Upper lobe of left lung (tissue), 6 donors: ENCODE measurements around the gene CCDC61. TPM values are rescaled to one million over a fixed set of nuclear protein-coding genes. Genes with fewer than 3 reads are reported as not detected.

Experiments
- ATAC-seq, 2 donors: fragments of 200-7000 bp; cut with Tn5 transposase; one replicate each; pipeline ENCODE4 v1.9.1; 2022; ENCODE audit warnings: mild to moderate bottlenecking in 2 of 2, moderate library complexity in 2 of 2; ENCODE audit not compliant: low FRiP score in 2 of 2
- DNase-seq, 2 donors: peaks; one replicate each; pipeline ENCODE4 v3.0.0-alpha.2; 2019 to 2020
- H3K27ac ChIP-seq, 4 donors: fragments of 200-600 bp; sonication (generic); one replicate each; pipeline ENCODE4 v1.5.1; 2016 to 2019
- H3K27me3 ChIP-seq, 4 donors: fragments of 200-600 bp; sonication (generic); one replicate each; pipeline ENCODE4 v1.5.1; 2017 to 2019
- H3K36me3 ChIP-seq, 4 donors: fragments of 200-600 bp; sonication (generic); one replicate each; pipeline ENCODE4 v1.5.1; 2016 to 2019
- H3K4me1 ChIP-seq, 4 donors: fragments of 200-600 bp; sonication (generic); one replicate each; pipeline ENCODE4 v1.5.1; 2018 to 2019
- H3K4me3 ChIP-seq, 4 donors: fragments of 200-600 bp; sonication (generic); one replicate each; pipeline ENCODE4 v1.5.1; 2017 to 2019; ENCODE audit warnings: mild to moderate bottlenecking in 2 of 4, moderate library complexity in 1 of 4
- H3K9me3 ChIP-seq, 4 donors: fragments of 200-600 bp; sonication (generic); one replicate each; pipeline ENCODE4 v1.5.1; 2018 to 2019
- CTCF ChIP-seq, 6 experiments: fragments of 450-650 bp in 4 of 6; fragments of 200-600 bp in 2 of 6; sonication (generic) in 2 of 6; IDR thresholded peaks; one replicate each; pipeline ENCODE4 v1.5.1; 2016 to 2019; ENCODE audit warnings: antibody characterized with exemption in 6 of 6
- EP300 ChIP-seq, 4 donors: sonication (generic); formaldehyde crosslinking; IDR thresholded peaks; one replicate each; pipeline ENCODE4 v1.5.1; 2017; ENCODE audit warnings: antibody characterized with exemption in 4 of 4, control low read depth in 2 of 4
- POLR2A ChIP-seq, 4 donors: fragments of 450-650 bp; IDR thresholded peaks; one replicate each; pipeline ENCODE4 v1.5.1; 2016 to 2017; ENCODE audit warnings: antibody characterized with exemption in 4 of 4, mild to moderate bottlenecking in 2 of 4
- POLR2AphosphoS5 ChIP-seq, 2 donors: sonication (generic); formaldehyde crosslinking; IDR thresholded peaks; one replicate each; pipeline ENCODE4 v1.5.1; 2017; ENCODE audit warnings: antibody characterized with exemption in 2 of 2
- WGBS, 2 donors: methylation state at CpG; one replicate each; pipeline ENCODE4 v1.1.5; 2017 to 2018; 5-methylcytosine and 5-hydroxymethylcytosine counted together
- total RNA-seq, 6 donors: library from RNA; depleted of rRNA in 4 of 6; stranded (reverse); fragments of >200 nt in 4 of 6; gene quantifications; one replicate each; pipeline versions ENCODE4 v1.1.0 to v1.2.1, GENCODE V29; 2016 to 2021
- donor health status: DM: no; HTN: no; CAD: no; lungs with moderate emphysema.
- donor health status: DM: no; HTN: yes; CAD: no; lungs with severe emphysema.

CCDC61 gene
- total RNA-seq, 6 donors from 2014 or later: 5.9 to 28.3 (median 20.3) TPM

GRCh38 chr19:45953676-45954075 is 41.6 kb upstream of the CCDC61 start:
- ATAC-seq (no peak), DNase-seq (no peak)
- TF ChIP-seq POLR2A (IDR thresholded peaks at IDR 0.05) (no peak), EP300 (IDR thresholded peaks at IDR 0.05) (no peak), POLR2AphosphoS5 (IDR thresholded peaks at IDR 0.05) (no peak), CTCF (IDR thresholded peaks at IDR 0.05) (no peak)
- no peaks in the 10 kb centered on the region for H3K9me3 ChIP-seq
- peak overlapping the region; percentile 36 to 81 (median 76) for H3K27ac ChIP-seq
- H3K4me1 ChIP-seq: peaks cover 30 to 45% (median 39%) of the 10 kb centered on the region in 4 donors
- H3K27me3 ChIP-seq: no peaks in the 10 kb centered on the region
- H3K36me3 ChIP-seq: peaks cover 0 to 21% (median 0%) of the 10 kb centered on the region in 4 donors
- 84 to 86% methylated on average over 6 to 8 of the region's 8 CpGs for WGBS, 2 donors
- H3K4me3 ChIP-seq: no peak overlapping the region

- ATAC-seq (peak in 1 of 2 donors; percentile 2), DNase-seq (no peak)
- H3K9me3 ChIP-seq: no peaks in the 10 kb centered on the region
- H3K27ac ChIP-seq: peak overlapping the region; percentile 36 to 81 (median 76)
- no peak for TF ChIP-seq POLR2AphosphoS5 (IDR thresholded peaks at IDR 0.05)
- no peak overlapping the region for H3K4me3 ChIP-seq
- peaks cover 34 to 48% (median 39%) of the 10 kb centered on the region in 4 donors for H3K4me1 ChIP-seq
- peaks cover 0 to 21% (median 0%) of the 10 kb centered on the region in 4 donors for H3K36me3 ChIP-seq
- 23 to 24% methylated on average over 5 to 9 of the region's 9 CpGs for WGBS, 2 donors
- H3K27me3 ChIP-seq: no peaks in the 10 kb centered on the region
These were observed 41.1 kb upstream of the CCDC61 start for GRCh38 chr19:45954156-45954555.

GRCh38 chr19:45955905-45956608 is 39.2 kb upstream of the CCDC61 start:
- DNase-seq (peak in 1 of 2 donors; percentile 57), ATAC-seq (peak in 1 of 2 donors; percentile 73)
- no peaks in the 10 kb centered on the region for H3K27me3 ChIP-seq
- peaks cover 41 to 63% (median 49%) of the 10 kb centered on the region in 4 donors for H3K4me1 ChIP-seq
- TF ChIP-seq POLR2AphosphoS5 (IDR thresholded peaks at IDR 0.05): peak; percentile 62 to 70
- no peak for TF ChIP-seq CTCF (IDR thresholded peaks at IDR 0.05)
- TF ChIP-seq EP300 (IDR thresholded peaks at IDR 0.05): peak in 3 of 4 donors; percentile 35 to 84 (median 67)
- peak in 1 of 4 donors; percentile 17 for TF ChIP-seq POLR2A (IDR thresholded peaks at IDR 0.05)
- no peak overlapping the region for H3K4me3 ChIP-seq
- H3K27ac ChIP-seq: peak overlapping the region; percentile 71 to 83 (median 80)
- 26 to 28% methylated on average over 13 of the region's 13 CpGs for WGBS, 2 donors
- H3K36me3 ChIP-seq: peaks cover 0 to 9% (median 0%) of the 10 kb centered on the region in 4 donors
- H3K9me3 ChIP-seq: no peaks in the 10 kb centered on the region

GRCh38 chr19:45958320-45958719 is 36.9 kb upstream of the CCDC61 start:
- H3K4me1 ChIP-seq: peaks cover 35 to 56% (median 45%) of the 10 kb centered on the region in 4 donors
- WGBS, 2 donors: 77 to 94% methylated on average over 6 of the region's 6 CpGs
- DNase-seq (no peak), ATAC-seq (no peak)
- no peak overlapping the region for H3K4me3 ChIP-seq
- TF ChIP-seq CTCF (IDR thresholded peaks at IDR 0.05): no peak
- TF ChIP-seq POLR2AphosphoS5 (IDR thresholded peaks at IDR 0.05): no peak
- no peak for TF ChIP-seq POLR2A (IDR thresholded peaks at IDR 0.05)
- TF ChIP-seq EP300 (IDR thresholded peaks at IDR 0.05): no peak
- no peaks in the 10 kb centered on the region for H3K36me3 ChIP-seq
- no peaks in the 10 kb centered on the region for H3K27me3 ChIP-seq
- H3K9me3 ChIP-seq: no peaks in the 10 kb centered on the region
- H3K27ac ChIP-seq: peak overlapping the region; percentile 74 to 87 (median 80)

GRCh38 chr19:45958769-45959516 is 36.3 kb upstream of the CCDC61 start:
- Histone ChIP-seq H3K9me3 (no peaks in the 10 kb centered on the region), H3K36me3 (no peaks in the 10 kb centered on the region), H3K4me1 (peaks cover 29 to 51% (median 39%) of the 10 kb centered on the region in 4 donors), H3K27ac (peak overlapping the region; percentile 74 to 87 (median 80)), H3K27me3 (no peaks in the 10 kb centered on the region), H3K4me3 (no peak overlapping the region)
- peak; percentile 30 to 36 for TF ChIP-seq POLR2AphosphoS5 (IDR thresholded peaks at IDR 0.05)
- TF ChIP-seq EP300 (IDR thresholded peaks at IDR 0.05): peak in 2 of 4 donors; percentile 73 to 75
- no peak for TF ChIP-seq POLR2A (IDR thresholded peaks at IDR 0.05)
- no peak for TF ChIP-seq CTCF (IDR thresholded peaks at IDR 0.05)
- peak in 1 of 2 donors; percentile 38 for ATAC-seq
- 56 to 62% methylated on average over 12 of the region's 12 CpGs for whole genome bisulfite sequencing, 2 donors
- DNase-seq: peak in 1 of 2 donors; percentile 30
